Measurements from ENCODE around the gene DEXI. TPM values are rescaled to one million over a fixed set of nuclear protein-coding genes. Genes with fewer than 3 reads are reported as not detected.
"Not testable (repeated sequence)": the region's sequence is repeated elsewhere in the genome, so short reads cannot be mapped to it uniquely, and the experiment has no call there.

DEXI gene
- total RNA-seq, 1 experiment from 2014 or later: 28.3 TPM

DNA sequence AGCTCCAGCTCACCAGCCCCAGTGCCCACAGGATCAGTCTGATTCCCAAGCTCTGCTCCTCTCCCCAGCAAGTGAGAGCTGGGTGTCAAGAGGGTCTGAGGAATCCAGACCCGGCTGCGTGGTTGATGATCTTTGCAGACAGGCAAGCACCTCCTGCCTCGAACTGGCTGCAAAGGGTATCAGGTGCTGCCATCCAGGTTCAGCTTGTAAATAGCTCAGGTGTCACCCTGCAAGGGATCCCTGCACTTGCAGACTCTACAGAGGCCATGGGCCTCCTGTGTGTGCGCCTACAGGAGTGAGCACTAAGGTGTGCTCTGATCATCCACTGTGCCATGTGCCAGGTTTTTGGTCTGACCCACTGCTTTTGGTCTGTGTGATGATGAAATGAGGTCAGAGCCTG lies 16.2 kb downstream of the DEXI start:
- no peak overlapping the region for H2BK15ac ChIP-seq (ENCODE audit: low read depth, low read length)
- H3K14ac ChIP-seq (ENCODE audit: insufficient read depth, low read length): no peak overlapping the region
- no peaks in the 10 kb centered on the region for H3K9me3 ChIP-seq (ENCODE audit: control insufficient read depth, low read depth, low read length)
- H3K36me3 Mint-ChIP-seq (ENCODE audit: insufficient read depth in 1 of 3, low read depth in 3 of 3): peaks cover 6 to 26% (median 16%) of the 10 kb centered on the region in 3 experiments
- H3K27me3 Mint-ChIP-seq (ENCODE audit: low read depth): no peaks in the 10 kb centered on the region
- H3K27ac Mint-ChIP-seq: peak overlapping the region in 1 of 3 experiments; percentile 28; a peak in 1 of 7 replicates
- no peak overlapping the region for H3K4ac ChIP-seq (ENCODE audit: low read depth, low read length)
- DNase-seq: no peak
- no peak overlapping the region for H2BK120ac ChIP-seq (ENCODE audit: low read depth, low read length, poor library complexity, severe bottlenecking)
- no peak overlapping the region for H2BK12ac ChIP-seq (ENCODE audit: insufficient read length, low read depth, low read length)
- no peaks in the 10 kb centered on the region for H3K79me1 ChIP-seq (ENCODE audit: insufficient read depth, low read depth, low read length, poor library complexity, severe bottlenecking)
- no peaks in the 10 kb centered on the region for H3K79me2 ChIP-seq (ENCODE audit: insufficient read depth, low read length)
- H3K56ac ChIP-seq (ENCODE audit: insufficient read length, low read depth, low read length): no peak overlapping the region
- H3K4me3 Mint-ChIP-seq: no peak overlapping the region
- H3K4me1 ChIP-seq (ENCODE audit: insufficient read depth, low read length): no peaks in the 10 kb centered on the region
- WGBS (ENCODE audit: extremely low coverage, insufficient read length, low lambda C conversion rate): no CpG with 5 or more reads among the region's 4 CpGs
- H3K4me2 ChIP-seq (ENCODE audit: insufficient read depth, insufficient read length, low read length): no peak overlapping the region
- no peak overlapping the region for H3K18ac ChIP-seq (ENCODE audit: insufficient read length, low read depth, low read length)
- H3K23me2 ChIP-seq (ENCODE audit: insufficient read length, low read depth, low read length, poor library complexity, severe bottlenecking): no peaks in the 10 kb centered on the region
- no peak overlapping the region for H4K8ac ChIP-seq (replicated peaks; ENCODE audit: insufficient read length, low read depth, low read length)
- no peak overlapping the region for H2AFZ ChIP-seq (ENCODE audit: low read length)
- no peak overlapping the region for H4K5ac ChIP-seq (ENCODE audit: insufficient read length, low read depth, low read length)
- no peaks in the 10 kb centered on the region for H3K9me3 Mint-ChIP-seq
- no peak overlapping the region for H3K9ac ChIP-seq (ENCODE audit: extremely low read depth, insufficient read length, low read length)
- H2BK20ac ChIP-seq (ENCODE audit: low read depth, low read length, poor library complexity, severe bottlenecking): no peak overlapping the region
- no peaks in the 10 kb centered on the region for H3K27me3 ChIP-seq (ENCODE audit: insufficient read depth, low read length)
- no peak overlapping the region for H2BK5ac ChIP-seq (ENCODE audit: insufficient read length, low read length)
- H3K27ac ChIP-seq (ENCODE audit: insufficient read length, low read depth, low read length): no peak overlapping the region
- H3K4me1 Mint-ChIP-seq: peaks cover 0 to 6% of the 10 kb centered on the region in 2 experiments; a peak in 2 of 4 replicates
- no peak overlapping the region for H4K91ac ChIP-seq (ENCODE audit: insufficient read length, low read depth, low read length)
- H2AK5ac ChIP-seq (ENCODE audit: insufficient read length, low read length): no peak overlapping the region
- H4K20me1 ChIP-seq (ENCODE audit: control insufficient read depth, insufficient read depth, insufficient read length): no peaks in the 10 kb centered on the region
- no peak overlapping the region for H3K23ac ChIP-seq (ENCODE audit: insufficient read length, low read depth, low read length)
- no peak overlapping the region for H3T11ph ChIP-seq (ENCODE audit: low read length)
- TF ChIP-seq, protein P1, sequence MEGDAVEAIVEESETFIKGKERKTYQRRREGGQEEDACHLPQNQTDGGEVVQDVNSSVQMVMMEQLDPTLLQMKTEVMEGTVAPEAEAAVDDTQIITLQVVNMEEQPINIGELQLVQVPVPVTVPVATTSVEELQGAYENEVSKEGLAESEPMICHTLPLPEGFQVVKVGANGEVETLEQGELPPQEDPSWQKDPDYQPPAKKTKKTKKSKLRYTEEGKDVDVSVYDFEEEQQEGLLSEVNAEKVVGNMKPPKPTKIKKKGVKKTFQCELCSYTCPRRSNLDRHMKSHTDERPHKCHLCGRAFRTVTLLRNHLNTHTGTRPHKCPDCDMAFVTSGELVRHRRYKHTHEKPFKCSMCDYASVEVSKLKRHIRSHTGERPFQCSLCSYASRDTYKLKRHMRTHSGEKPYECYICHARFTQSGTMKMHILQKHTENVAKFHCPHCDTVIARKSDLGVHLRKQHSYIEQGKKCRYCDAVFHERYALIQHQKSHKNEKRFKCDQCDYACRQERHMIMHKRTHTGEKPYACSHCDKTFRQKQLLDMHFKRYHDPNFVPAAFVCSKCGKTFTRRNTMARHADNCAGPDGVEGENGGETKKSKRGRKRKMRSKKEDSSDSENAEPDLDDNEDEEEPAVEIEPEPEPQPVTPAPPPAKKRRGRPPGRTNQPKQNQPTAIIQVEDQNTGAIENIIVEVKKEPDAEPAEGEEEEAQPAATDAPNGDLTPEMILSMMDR (conservative IDR thresholded peaks at IDR 0.05): no peak

DNA sequence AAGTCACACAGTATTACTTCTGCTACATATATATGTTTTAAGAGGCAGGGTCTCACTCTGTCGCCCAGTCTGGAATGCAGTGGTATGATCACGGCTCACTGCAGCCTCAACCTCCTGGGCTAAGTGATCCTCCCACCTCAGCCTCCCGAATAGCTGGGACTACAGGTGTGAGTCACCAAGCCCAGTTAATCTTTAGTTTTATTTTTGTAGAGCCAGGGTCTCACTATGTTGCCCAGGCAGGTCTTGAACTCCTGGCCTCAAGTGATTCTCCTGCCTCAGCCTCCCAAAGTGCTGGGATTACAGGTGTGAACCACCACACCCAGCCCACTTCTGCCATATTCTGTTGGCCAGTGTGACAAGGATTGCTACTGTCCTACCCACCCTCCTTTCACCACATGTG lies 17.0 kb downstream of the DEXI start:
- H3K79me2 ChIP-seq (ENCODE audit: insufficient read depth, low read length); H3K9ac ChIP-seq (ENCODE audit: extremely low read depth, insufficient read length, low read length); H3K9me3 Mint-ChIP-seq; H2BK120ac ChIP-seq (ENCODE audit: low read depth, low read length, poor library complexity, severe bottlenecking); H2BK5ac ChIP-seq (ENCODE audit: insufficient read length, low read length); H3K27ac Mint-ChIP-seq; H3K56ac ChIP-seq (ENCODE audit: insufficient read length, low read depth, low read length); H4K5ac ChIP-seq (ENCODE audit: insufficient read length, low read depth, low read length); H3K27me3 Mint-ChIP-seq (ENCODE audit: low read depth); DNase-seq; H3K23ac ChIP-seq (ENCODE audit: insufficient read length, low read depth, low read length); H3K4me1 ChIP-seq (ENCODE audit: insufficient read depth, low read length); H2BK12ac ChIP-seq (ENCODE audit: insufficient read length, low read depth, low read length); H3K14ac ChIP-seq (ENCODE audit: insufficient read depth, low read length); H3K23me2 ChIP-seq (ENCODE audit: insufficient read length, low read depth, low read length, poor library complexity, severe bottlenecking); H2AK5ac ChIP-seq (ENCODE audit: insufficient read length, low read length); H3K27me3 ChIP-seq (ENCODE audit: insufficient read depth, low read length); H2AFZ ChIP-seq (ENCODE audit: low read length); H2BK15ac ChIP-seq (ENCODE audit: low read depth, low read length); H4K20me1 ChIP-seq (ENCODE audit: control insufficient read depth, insufficient read depth, insufficient read length); H3K27ac ChIP-seq (ENCODE audit: insufficient read length, low read depth, low read length); H3T11ph ChIP-seq (ENCODE audit: low read length); H4K8ac ChIP-seq (replicated peaks; ENCODE audit: insufficient read length, low read depth, low read length); H3K9me3 ChIP-seq (ENCODE audit: control insufficient read depth, low read depth, low read length); H4K91ac ChIP-seq (ENCODE audit: insufficient read length, low read depth, low read length); H2BK20ac ChIP-seq (ENCODE audit: low read depth, low read length, poor library complexity, severe bottlenecking); H3K18ac ChIP-seq (ENCODE audit: insufficient read length, low read depth, low read length); H3K4me3 Mint-ChIP-seq; H3K4me2 ChIP-seq (ENCODE audit: insufficient read depth, insufficient read length, low read length); H3K4ac ChIP-seq (ENCODE audit: low read depth, low read length); H3K4me1 Mint-ChIP-seq; H3K79me1 ChIP-seq (ENCODE audit: insufficient read depth, low read depth, low read length, poor library complexity, severe bottlenecking): not testable (repeated sequence)
- no CpG with 5 or more reads among the region's 3 CpGs for WGBS (ENCODE audit: extremely low coverage, insufficient read length, low lambda C conversion rate)
- peaks cover 6 to 26% (median 16%) of the 10 kb centered on the region in 3 experiments for H3K36me3 Mint-ChIP-seq (ENCODE audit: insufficient read depth in 1 of 3, low read depth in 3 of 3)

All from H9 (cell line).